ENCODE data around the gene CAMK2G.
A peak's percentile ranks its signal among the peaks of the same experiment; 100 is the strongest.

CAMK2G gene

DNA sequence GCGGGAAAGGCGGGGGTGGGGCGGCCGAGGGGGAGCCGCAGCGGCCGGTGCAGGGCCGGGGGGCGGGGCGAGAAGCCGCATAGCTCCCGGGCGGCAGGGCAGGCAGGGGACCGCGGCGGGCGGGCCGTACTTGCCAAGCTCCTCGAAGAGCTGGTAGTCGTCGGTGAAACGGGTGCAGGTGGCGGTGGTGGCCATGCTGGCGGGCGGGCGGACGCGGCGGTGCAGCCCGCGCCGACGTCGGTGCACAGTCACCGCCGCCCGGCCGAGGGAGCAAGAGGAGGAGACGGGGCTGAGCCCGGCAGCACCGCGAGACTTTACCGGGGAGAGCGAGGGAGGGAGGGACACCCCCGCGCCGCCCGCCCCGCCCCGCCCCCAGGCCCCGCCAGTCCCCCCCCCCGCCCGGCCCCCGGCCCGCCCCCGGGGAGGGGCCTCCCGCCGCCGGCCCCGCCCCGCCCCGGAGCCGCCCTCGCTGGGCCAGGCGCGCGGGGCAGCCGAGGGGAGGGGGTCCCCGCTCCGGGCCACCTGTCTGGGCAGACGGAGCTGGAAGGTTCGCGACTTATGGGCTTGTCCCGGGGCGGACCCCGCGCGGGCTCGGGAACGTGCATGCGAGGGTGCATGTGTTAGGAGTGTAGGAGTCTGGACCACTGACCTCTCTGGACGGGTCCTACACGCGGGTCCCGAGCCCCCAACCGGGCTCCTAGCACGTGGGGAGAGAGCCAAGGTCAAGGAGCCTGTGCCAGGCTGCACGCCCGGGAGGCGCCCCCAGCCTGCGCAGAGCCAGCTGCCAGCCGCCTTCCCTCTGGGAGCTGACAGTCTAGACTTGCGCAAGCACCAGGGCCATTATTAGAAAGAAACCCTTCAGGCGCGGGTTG lies at the start of gene CAMK2G:
CAMK2G (minus strand) TSS at position 289 of the 872 bp plus-strand sequence; CDS start at position 195, 94 bp downstream.
- Histone ChIP-seq H3K9ac (ENCODE audit: low read length) (peak within 1 kb of the TSS; percentile 73), H3K27ac (ENCODE audit: low read depth, low read length, poor library complexity, severe bottlenecking) (no peak within 1 kb of the TSS), H3K4me3 (ENCODE audit: low read depth, low read length, poor library complexity, severe bottlenecking) (peak within 1 kb of the TSS; percentile 71), H3K9me2 (ENCODE audit: low read depth, low read length) (no peaks in the 10 kb centered on the region), H3K4me2 (ENCODE audit: low read length) (peak within 1 kb of the TSS; percentile 89), H3K4me1 (ENCODE audit: insufficient read depth, low read length, severe bottlenecking) (peaks cover 20% of the 10 kb centered on the region), H3K79me2 (ENCODE audit: insufficient read depth, low read length) (no peaks in the 10 kb centered on the region), H3K36me3 (ENCODE audit: insufficient read depth, low read length) (no peaks in the 10 kb centered on the region), H2AFZ (ENCODE audit: low read length) (peak within 1 kb of the TSS; percentile 60; the same call in 1 of the 2 replicates), H3K27me3 (ENCODE audit: insufficient read depth, low read length) (no peaks in the 10 kb centered on the region), H4K20me1 (ENCODE audit: insufficient read depth, low read length) (no peaks in the 10 kb centered on the region), H3K9me3 (ENCODE audit: low read length) (no peaks in the 10 kb centered on the region), H3F3A (ENCODE audit: insufficient read depth, low read length) (peaks cover 3% of the 10 kb centered on the region; the same call in 1 of the 2 replicates)
- no peak for TF ChIP-seq EZH2 (IDR thresholded peaks at IDR 0.05; ENCODE audit: borderline replicate concordance, low read length)

GRCh38 chr10:73922864-73923133 lies 48.4 kb upstream of the CAMK2G start:
- H3F3A ChIP-seq (ENCODE audit: insufficient read depth, low read length), result no peaks in the 10 kb centered on the region
- TF ChIP-seq EZH2 (IDR thresholded peaks at IDR 0.05; ENCODE audit: borderline replicate concordance, low read length), result no peak
- TF ChIP-seq, protein P1, sequence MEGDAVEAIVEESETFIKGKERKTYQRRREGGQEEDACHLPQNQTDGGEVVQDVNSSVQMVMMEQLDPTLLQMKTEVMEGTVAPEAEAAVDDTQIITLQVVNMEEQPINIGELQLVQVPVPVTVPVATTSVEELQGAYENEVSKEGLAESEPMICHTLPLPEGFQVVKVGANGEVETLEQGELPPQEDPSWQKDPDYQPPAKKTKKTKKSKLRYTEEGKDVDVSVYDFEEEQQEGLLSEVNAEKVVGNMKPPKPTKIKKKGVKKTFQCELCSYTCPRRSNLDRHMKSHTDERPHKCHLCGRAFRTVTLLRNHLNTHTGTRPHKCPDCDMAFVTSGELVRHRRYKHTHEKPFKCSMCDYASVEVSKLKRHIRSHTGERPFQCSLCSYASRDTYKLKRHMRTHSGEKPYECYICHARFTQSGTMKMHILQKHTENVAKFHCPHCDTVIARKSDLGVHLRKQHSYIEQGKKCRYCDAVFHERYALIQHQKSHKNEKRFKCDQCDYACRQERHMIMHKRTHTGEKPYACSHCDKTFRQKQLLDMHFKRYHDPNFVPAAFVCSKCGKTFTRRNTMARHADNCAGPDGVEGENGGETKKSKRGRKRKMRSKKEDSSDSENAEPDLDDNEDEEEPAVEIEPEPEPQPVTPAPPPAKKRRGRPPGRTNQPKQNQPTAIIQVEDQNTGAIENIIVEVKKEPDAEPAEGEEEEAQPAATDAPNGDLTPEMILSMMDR (IDR thresholded peaks at IDR 0.05; ENCODE audit: low read length), result no peak
- H3K9ac ChIP-seq (ENCODE audit: low read length), result no peak overlapping the region
- no peaks in the 10 kb centered on the region for H4K20me1 ChIP-seq (ENCODE audit: insufficient read depth, low read length)
- H3K4me3 ChIP-seq (ENCODE audit: low read depth, low read length, poor library complexity, severe bottlenecking), result no peak overlapping the region
- H3K27me3 ChIP-seq (ENCODE audit: insufficient read depth, low read length), result no peaks in the 10 kb centered on the region
- H3K4me2 ChIP-seq (ENCODE audit: low read length), result no peak overlapping the region
- H3K9me3 ChIP-seq (ENCODE audit: low read length), result peaks cover 5% of the 10 kb centered on the region
- H3K79me2 ChIP-seq (ENCODE audit: insufficient read depth, low read length), result no peaks in the 10 kb centered on the region
- H3K4me1 ChIP-seq (ENCODE audit: insufficient read depth, low read length, severe bottlenecking), result peaks cover 16% of the 10 kb centered on the region
- H3K27ac ChIP-seq (ENCODE audit: low read depth, low read length, poor library complexity, severe bottlenecking), result no peak overlapping the region
- H3K9me2 ChIP-seq (ENCODE audit: low read depth, low read length), result no peaks in the 10 kb centered on the region
- H3K36me3 ChIP-seq (ENCODE audit: insufficient read depth, low read length), result peaks cover 5% of the 10 kb centered on the region; the same call in 1 of the 2 replicates
- H2AFZ ChIP-seq (ENCODE audit: low read length), result no peak overlapping the region

DNA sequence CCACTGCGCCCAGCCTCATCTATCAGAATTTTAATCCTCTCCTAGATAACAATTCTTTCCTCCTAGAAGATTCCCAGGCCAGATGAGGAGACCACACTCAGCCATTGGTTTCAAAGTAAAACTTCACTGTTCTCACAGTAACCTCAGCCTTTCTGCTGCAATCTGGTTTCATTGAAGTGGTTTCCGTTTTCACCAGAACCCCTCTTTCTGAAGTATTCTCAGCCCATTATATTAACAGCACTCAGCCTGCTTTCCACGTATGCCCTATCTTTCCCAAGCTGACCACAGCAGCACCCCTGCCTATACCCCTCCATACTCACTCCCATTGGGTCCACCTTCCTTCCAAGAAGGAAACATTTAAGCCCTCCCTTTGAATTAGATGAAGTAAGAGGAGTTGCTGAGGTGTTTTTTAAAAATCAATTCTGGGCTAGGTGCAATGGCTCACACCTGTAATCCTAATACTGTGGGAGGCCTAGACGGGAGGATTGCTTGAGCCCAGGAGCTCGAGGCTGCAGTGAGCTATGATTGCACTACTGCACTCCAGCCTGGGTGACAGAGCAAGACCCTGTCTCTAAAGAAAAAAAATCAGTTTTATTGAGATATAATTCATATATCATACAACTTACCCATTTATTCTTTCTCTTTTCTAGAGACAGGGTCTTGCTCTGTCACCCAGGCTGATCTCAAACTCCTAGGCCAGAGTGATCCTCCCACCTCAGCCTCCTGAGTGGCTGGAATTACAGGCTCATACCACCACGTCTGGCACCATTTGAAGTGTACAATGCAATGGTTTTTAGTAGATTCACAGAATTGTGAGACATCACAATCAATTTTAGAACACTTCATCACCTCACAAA lies 47.9 kb upstream of the CAMK2G start:
- Histone ChIP-seq H3K9ac (ENCODE audit: low read length) (no peak overlapping the region), H4K20me1 (ENCODE audit: insufficient read depth, low read length) (no peaks in the 10 kb centered on the region), H3K36me3 (ENCODE audit: insufficient read depth, low read length) (peaks cover 5% of the 10 kb centered on the region; the same call in 1 of the 2 replicates), H3K4me1 (ENCODE audit: insufficient read depth, low read length, severe bottlenecking) (peaks cover 16% of the 10 kb centered on the region), H3K9me3 (ENCODE audit: low read length) (peaks cover 5% of the 10 kb centered on the region), H3K79me2 (ENCODE audit: insufficient read depth, low read length) (no peaks in the 10 kb centered on the region), H2AFZ (ENCODE audit: low read length) (no peak overlapping the region), H3F3A (ENCODE audit: insufficient read depth, low read length) (no peaks in the 10 kb centered on the region), H3K4me2 (ENCODE audit: low read length) (no peak overlapping the region), H3K4me3 (ENCODE audit: low read depth, low read length, poor library complexity, severe bottlenecking) (no peak overlapping the region), H3K27me3 (ENCODE audit: insufficient read depth, low read length) (no peaks in the 10 kb centered on the region), H3K27ac (ENCODE audit: low read depth, low read length, poor library complexity, severe bottlenecking) (no peak overlapping the region), H3K9me2 (ENCODE audit: low read depth, low read length) (no peaks in the 10 kb centered on the region)
- no peak for TF ChIP-seq EZH2 (IDR thresholded peaks at IDR 0.05; ENCODE audit: borderline replicate concordance, low read length)
- TF ChIP-seq, protein P1 (IDR thresholded peaks at IDR 0.05; ENCODE audit: low read length), result no peak
